KBM-7 (cell line): ENCODE measurements around the gene LMBR1L.
A peak's percentile ranks its signal among the peaks of the same experiment; 100 is the strongest.

Experiments
- DNase-seq: peaks from one replicate; pipeline ENCODE4 v3.0.0-alpha.2; 2015
- in situ Hi-C: fragments of 300-500 bp; cut with MboI; formaldehyde crosslinking; loops from 2 replicates; pipeline ENCODE4 v1.14.3; 2020; ENCODE audit warnings: low sequenced_read_pairs, low pct_unique_long_range_greater_than_20kb, mixed read lengths

Gene LMBR1L

GRCh38 chr12:49059045-49059298 is 51.7 kb downstream of the LMBR1L start:
- in situ Hi-C loops, result no loop called here
- DNase-seq, result peak; percentile 14

GRCh38 chr12:49058366-49059044 is 52.1 kb downstream of the LMBR1L start:
- in situ Hi-C loops, result no loop called here

DNA sequence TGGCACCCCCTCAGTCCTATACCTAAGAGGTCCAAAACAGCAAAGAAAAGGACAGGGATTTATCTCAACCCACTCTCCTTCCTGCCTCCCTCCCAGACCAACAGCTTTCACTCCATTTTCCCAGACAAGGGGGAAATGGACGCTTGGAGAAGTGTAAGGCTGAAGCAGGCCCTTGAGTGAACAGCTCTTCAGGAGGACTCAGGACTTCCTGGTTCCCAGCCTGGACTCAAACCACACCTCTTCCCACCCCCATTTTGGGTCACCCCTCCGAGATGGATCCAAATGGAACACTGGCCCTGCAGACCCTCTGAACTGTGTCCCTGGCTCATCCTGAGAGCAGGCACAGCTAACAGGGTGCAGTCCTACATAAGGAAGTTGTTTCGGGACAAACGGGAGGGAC is 52.8 kb downstream of the LMBR1L start:
- peak; percentile 34 for DNase-seq
- in situ Hi-C loops, result no loop called here

More at GRCh38 chr12:49058366-49059044, 52.1 kb downstream of the LMBR1L start:
- DNase-seq, result no peak

DNA sequence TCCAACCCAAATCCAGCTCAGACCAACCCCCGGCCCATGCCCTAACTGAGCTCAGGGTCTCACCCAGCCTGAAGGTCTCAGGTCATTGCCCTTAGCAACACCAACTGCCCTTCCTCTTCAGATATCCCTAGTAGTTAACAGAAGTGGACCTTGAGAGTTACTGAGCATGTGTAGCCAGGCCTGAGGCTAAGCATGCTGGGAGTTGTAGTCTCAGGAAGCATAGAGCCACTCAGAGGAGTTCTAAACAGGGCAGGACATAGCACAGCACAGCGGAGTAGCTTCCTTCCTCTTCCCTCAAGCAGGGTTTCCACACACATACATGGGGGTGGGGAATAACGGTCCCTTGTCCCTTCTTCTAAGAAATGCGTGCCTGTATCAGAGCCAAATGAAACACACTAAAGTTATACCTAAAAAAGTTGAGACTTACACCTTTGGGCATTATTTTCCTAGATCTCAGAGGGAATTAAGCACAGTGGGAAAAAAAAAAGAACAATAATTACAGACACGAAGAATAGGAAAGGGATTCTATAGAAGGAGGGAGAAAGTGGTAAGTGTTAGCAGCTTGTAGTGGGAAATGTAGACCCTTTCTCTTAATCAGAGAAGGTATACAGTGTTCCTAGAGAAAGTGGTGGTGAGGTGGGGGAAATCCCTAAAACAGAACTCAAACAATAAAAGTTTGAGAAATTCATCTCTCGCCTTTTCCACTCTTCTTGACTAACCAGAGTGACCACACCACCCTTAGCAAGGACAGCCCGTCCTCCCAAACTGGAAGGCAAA is 54.5 kb downstream of the LMBR1L start:
- in situ Hi-C loops, result no loop called here
- DNase-seq, result peak; percentile 93

GRCh38 chr12:49055092-49055491 is 55.6 kb downstream of the LMBR1L start:
- in situ Hi-C loops, result no loop called here
- DNase-seq, result no peak

GRCh38 chr12:49054524-49054923 is 56.1 kb downstream of the LMBR1L start:
- no peak for DNase-seq
- in situ Hi-C loops, result no loop called here

DNA sequence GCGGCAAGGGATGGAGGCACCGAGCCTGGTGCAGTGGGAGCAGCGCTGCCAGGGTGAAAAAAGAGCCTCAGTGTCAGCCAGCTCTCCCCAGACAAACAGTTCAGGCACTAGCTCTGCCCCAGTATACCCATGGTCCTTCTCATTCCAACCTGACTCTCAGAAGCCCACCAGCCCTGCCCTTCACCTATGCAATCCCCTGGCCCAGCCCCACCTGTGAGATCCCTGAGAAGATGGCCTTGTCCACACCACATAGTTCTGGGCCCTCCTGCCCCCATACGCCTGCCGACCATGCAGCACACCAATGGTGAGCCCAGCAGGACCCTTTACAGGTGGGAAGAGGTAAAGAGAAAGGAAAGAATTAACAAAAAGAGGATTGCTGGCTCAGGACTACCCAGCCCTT is 56.6 kb downstream of the LMBR1L start:
- in situ Hi-C loops, result no loop called here

GRCh38 chr12:49052451-49053208 is 58.0 kb downstream of the LMBR1L start:
- no peak for DNase-seq
- in situ Hi-C loops, result no loop called here

More for the DNA sequence above, 56.6 kb downstream of the LMBR1L start:
- DNase-seq, result no peak

- no peak for DNase-seq
- in situ Hi-C loops, result no loop called here
These were observed 58.7 kb downstream of the LMBR1L start for GRCh38 chr12:49051777-49052438.

GRCh38 chr12:49051373-49051764 is 59.3 kb downstream of the LMBR1L start:
- in situ Hi-C loops, result no loop called here
- DNase-seq, result no peak

DNA sequence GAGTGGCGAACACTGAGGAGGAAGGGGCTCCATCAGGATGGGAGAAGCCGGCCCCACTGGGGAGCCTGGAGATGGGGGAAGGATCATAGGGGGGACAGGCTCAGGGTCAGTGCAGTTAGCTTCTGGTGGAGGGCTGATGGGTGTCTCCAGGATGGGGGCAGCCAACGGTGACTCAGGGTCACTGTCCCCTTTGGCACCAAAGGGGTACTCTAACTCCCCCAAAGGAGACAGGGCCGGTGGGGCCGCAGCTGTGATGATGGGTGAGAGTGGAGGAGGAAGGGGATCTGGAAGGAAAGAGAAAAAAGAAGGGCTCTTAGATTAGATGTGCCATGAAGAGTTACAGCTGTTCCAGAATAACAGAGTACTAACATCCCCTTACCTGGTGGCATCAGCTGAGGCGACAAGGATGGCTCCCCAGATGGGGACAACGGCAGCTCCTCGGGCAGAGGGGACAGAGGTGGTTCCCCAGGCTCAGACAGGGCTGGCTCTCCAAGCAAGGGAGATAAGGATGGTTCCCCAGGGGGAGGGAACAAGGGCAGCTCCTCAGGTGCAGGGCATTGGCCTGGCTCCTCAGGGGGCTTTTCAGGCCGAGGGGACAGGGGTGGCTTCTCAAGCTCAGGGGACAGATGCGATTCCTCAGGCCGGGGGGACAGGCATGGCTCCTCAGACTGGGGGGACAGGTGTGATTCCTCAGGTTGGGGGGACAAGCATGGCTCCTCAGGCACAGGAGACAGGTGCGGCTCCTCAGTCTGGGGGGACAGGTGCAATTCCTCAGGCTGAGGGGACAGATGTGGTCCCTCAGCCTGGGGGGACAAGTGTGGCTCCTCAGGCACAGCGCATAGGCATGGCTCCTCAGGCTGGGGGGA is 59.9 kb downstream of the LMBR1L start:
- in situ Hi-C loops, result no loop called here

GRCh38 chr12:49049566-49050224 is 61.0 kb downstream of the LMBR1L start:
- in situ Hi-C loops, result no loop called here

More for the DNA sequence above, 59.9 kb downstream of the LMBR1L start:
- no peak for DNase-seq

DNA sequence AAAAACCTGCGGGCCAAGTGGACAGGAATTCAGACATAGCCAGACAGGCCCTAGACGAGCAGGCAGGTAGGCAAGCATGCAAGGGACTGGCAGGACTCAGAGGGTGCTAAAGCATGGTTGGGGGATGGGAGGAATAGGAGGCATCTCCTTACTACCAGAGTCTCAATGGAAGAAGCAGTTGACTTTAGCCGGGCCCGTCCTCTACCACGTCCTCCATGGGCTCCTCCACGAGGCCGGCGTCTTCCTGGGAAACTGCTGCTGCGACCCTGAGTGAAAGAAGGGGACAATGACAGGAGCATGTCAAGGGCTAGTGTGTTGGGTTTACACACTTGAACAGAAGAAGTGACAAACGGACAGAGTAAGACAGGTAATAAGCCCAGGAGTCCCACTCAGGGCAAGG is 61.7 kb downstream of the LMBR1L start:
- in situ Hi-C loops, result no loop called here
- DNase-seq, result no peak

More at GRCh38 chr12:49049566-49050224, 61.0 kb downstream of the LMBR1L start:
- no peak for DNase-seq
